ENCODE results near the gene AK1.

DNA sequence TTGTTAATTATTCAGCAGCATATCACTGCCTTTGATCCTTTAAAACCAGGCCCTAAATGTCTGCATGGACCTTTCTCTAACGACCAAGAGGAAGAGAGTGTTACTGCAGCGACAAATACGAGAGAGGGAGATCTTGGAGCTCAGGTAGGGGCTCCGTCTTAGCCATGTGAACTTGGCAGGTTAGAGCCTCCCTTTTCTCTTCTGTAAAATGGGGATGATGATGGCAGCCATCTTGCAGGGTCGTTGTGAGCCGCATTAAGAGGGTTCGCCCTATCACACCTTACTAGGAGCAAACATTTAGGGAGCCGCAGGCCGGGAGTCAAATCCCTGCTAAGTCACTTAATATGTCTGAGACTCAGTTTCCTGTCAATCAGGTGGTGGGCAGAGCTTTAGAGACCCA, 24.6 kb downstream of the AK1 start:
- no peak for TF ChIP-seq POLR2A (IDR thresholded peaks at IDR 0.05; ENCODE audit: low read depth, low read length)
- TF ChIP-seq POLR2AphosphoS5 (IDR thresholded peaks at IDR 0.05; ENCODE audit: low read depth, low read length), result no peak
- no peak for TF ChIP-seq TAF1 (IDR thresholded peaks at IDR 0.05; ENCODE audit: borderline replicate concordance, low read depth, low read length)

Measured in GM12892 (cell line).